Lung (tissue), 12 donors: ENCODE measurements around the gene ADAMTS1. TPM values are rescaled to one million over a fixed set of nuclear protein-coding genes. Genes with fewer than 3 reads are reported as not detected.
A peak's percentile ranks its signal among the peaks of the same experiment; 100 is the strongest.

Experiments used
- ATAC-seq: fragments of 200-7000 bp; cut with Tn5 transposase; one replicate; pipeline ENCODE4 v1.9.1; 2020; ENCODE audit warnings: moderate number of reproducible peaks; ENCODE audit not compliant: insufficient read depth, low FRiP score
- DNase-seq, 3 donors: peaks; one replicate each; pipeline ENCODE4 v3.0.0-alpha.2; 2013 to 2017
- H3K27ac ChIP-seq, 2 donors: one replicate each; pipeline ENCODE4 v1.5.1; 2013; ENCODE audit warnings: mild to moderate bottlenecking in 2 of 2, moderate library complexity in 2 of 2, control low read depth in 1 of 2, inconsistent platforms in 1 of 2, low read depth in 1 of 2, low read length in 1 of 2
- H3K27me3 ChIP-seq, 3 donors: one replicate each; pipeline ENCODE4 v1.5.1; 2013; ENCODE audit warnings: low read length in 2 of 3; ENCODE audit not compliant: control insufficient read depth in 3 of 3, insufficient read depth in 3 of 3
- H3K36me3 ChIP-seq, 4 donors: one replicate each; pipeline ENCODE4 v1.5.1; 2013; ENCODE audit warnings: low read length in 4 of 4, mild to moderate bottlenecking in 1 of 4, moderate library complexity in 1 of 4; ENCODE audit not compliant: control insufficient read depth in 4 of 4, insufficient read depth in 4 of 4
- H3K4me1 ChIP-seq, 5 donors: one replicate each; pipeline ENCODE4 v1.5.1; 2013; ENCODE audit warnings: low read length in 5 of 5, mild to moderate bottlenecking in 2 of 5, moderate library complexity in 1 of 5; ENCODE audit not compliant: control insufficient read depth in 5 of 5, insufficient read depth in 5 of 5
- H3K4me3 ChIP-seq: one replicate; pipeline ENCODE4 v1.5.1; 2013; ENCODE audit warnings: mild to moderate bottlenecking, control low read depth, moderate library complexity
- H3K9ac ChIP-seq, 2 donors: one replicate each; pipeline ENCODE4 v1.5.1; 2013; ENCODE audit warnings: low read length in 2 of 2, control low read depth in 1 of 2; ENCODE audit not compliant: insufficient read depth in 1 of 2
- H3K9me3 ChIP-seq, 4 donors: one replicate each; pipeline ENCODE4 v1.5.1; 2013; ENCODE audit warnings: low read length in 3 of 4, mild to moderate bottlenecking in 1 of 4, moderate library complexity in 1 of 4; ENCODE audit not compliant: control insufficient read depth in 4 of 4, insufficient read depth in 3 of 4
- WGBS, 2 donors: extraction: QIAGEN DNeasy Blood & Tissue Kit; methylation state at CpG; one replicate each; pipeline ENCODE4 v1.1.7; 2013; 5-methylcytosine and 5-hydroxymethylcytosine counted together
- polyA plus RNA-seq, 2 donors: library from polyadenylated mRNA; stranded (reverse); fragments of 200-250 nt; gene quantifications; one replicate each; pipeline ENCODE4 v1.2.1, GENCODE V29; 2013
- total RNA-seq, 2 donors: library from RNA; depleted of rRNA in 1 of 2; stranded (reverse); fragments of >200 nt in 1 of 2; gene quantifications; one replicate each; pipeline ENCODE4 v1.2.1, GENCODE V29; 2014 to 2021
- TF ChIP-seq, protein P1 (sequence below): IDR thresholded peaks from 2 replicates; pipeline ENCODE4 v1.5.1; 2012; ENCODE audit warnings: mild to moderate bottlenecking; ENCODE audit errors: control extremely low read depth, extremely low read depth
- donor health status: control.
- donor health status: control.
- donor health status: Bipolar disorder and iron deficiency.
- donor health status: healthy.
- donor health status: DM: yes; HTN: yes; CAD: no.

The ADAMTS1 gene
- total and polyA plus RNA-seq, 4 donors = 15.3 to 165 (median 84.4) TPM

DNA sequence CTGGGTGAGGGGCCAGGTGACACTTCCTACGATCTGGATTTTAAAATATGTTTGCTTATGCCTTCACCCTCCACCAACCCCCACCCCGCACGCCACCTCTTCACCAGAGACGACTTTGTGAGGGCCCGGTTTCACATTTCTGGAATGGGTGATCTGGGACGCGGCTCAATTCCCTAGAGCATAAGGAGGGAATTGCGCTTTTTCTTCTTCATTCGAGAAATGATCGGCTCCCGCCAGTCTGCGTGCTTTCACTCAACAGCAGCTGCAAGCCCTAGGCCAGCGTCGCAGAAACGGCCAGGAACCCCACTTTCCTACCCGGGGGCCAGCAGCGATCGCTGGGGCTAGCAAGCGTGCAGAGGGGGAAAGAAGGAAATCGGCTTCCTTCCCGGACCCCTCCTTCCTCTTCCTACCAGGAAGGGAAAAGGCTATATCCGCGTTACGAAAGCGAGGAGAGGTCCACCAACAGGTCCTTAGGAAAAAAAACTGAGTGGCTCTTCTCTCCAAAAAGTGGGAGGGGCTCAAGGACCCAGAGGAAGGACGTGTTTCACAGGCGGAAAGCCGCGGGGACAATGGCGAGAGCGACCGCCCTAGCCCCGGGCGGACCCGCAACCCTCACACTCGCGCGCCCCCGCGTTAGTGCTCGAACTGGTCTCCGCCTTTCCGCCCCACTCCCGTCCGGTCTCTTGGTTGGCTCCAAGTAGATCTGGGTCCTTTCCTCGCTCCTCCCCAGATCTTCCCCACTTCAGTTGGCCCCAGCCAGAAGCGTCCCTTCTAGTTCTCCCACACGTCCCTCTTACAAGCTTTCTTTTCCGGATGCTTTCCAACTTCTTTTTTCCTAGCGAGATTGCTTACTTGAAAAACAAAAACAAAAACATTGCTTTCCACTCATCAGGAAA, 1.1 kb upstream of the ADAMTS1 start:
- peaks cover 3 to 11% (median 7%) of the 10 kb centered on the region in 4 donors for H3K36me3 ChIP-seq
- 0 to 1% methylated on average over 49 to 50 of the region's 50 CpGs for WGBS, 2 donors
- peak overlapping the region; percentile 85 for H3K4me3 ChIP-seq
- peaks cover 0 to 35% (median 6%) of the 10 kb centered on the region in 5 donors for H3K4me1 ChIP-seq
- no peaks in the 10 kb centered on the region for H3K9me3 ChIP-seq
- peak; percentile 95 to 97 (median 95) for DNase-seq
- peak; percentile 39 for ATAC-seq
- H3K9ac ChIP-seq = peak overlapping the region; percentile 92 to 93
- no peaks in the 10 kb centered on the region for H3K27me3 ChIP-seq
- H3K27ac ChIP-seq = peak overlapping the region; percentile 87 to 90
- TF ChIP-seq, protein P1, sequence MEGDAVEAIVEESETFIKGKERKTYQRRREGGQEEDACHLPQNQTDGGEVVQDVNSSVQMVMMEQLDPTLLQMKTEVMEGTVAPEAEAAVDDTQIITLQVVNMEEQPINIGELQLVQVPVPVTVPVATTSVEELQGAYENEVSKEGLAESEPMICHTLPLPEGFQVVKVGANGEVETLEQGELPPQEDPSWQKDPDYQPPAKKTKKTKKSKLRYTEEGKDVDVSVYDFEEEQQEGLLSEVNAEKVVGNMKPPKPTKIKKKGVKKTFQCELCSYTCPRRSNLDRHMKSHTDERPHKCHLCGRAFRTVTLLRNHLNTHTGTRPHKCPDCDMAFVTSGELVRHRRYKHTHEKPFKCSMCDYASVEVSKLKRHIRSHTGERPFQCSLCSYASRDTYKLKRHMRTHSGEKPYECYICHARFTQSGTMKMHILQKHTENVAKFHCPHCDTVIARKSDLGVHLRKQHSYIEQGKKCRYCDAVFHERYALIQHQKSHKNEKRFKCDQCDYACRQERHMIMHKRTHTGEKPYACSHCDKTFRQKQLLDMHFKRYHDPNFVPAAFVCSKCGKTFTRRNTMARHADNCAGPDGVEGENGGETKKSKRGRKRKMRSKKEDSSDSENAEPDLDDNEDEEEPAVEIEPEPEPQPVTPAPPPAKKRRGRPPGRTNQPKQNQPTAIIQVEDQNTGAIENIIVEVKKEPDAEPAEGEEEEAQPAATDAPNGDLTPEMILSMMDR = no peak

DNA sequence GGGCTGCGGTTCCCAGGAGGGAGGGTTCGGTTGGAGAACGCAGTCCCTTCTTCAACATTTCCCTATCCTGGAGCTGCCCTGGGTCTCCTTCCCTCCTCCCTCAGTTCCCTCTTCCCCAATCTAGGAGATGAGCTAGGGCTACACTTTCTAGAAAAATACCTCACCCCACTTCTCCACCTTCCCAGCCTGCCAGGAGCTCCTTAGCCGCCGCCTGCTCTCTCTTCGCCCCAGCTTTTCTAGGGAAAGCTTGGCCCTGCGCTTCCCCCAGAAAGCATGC, 488 bp upstream of the ADAMTS1 start:
- H3K4me1 ChIP-seq = peaks cover 0 to 35% (median 9%) of the 10 kb centered on the region in 5 donors
- H3K27me3 ChIP-seq = no peaks in the 10 kb centered on the region
- DNase-seq = no peak
- H3K9ac ChIP-seq = peak overlapping the region; percentile 92 to 93
- no peaks in the 10 kb centered on the region for H3K9me3 ChIP-seq
- 1 to 2% methylated on average over 7 of the region's 7 CpGs for WGBS, 2 donors
- TF ChIP-seq, protein P1 = no peak
- H3K4me3 ChIP-seq = peak overlapping the region; percentile 85
- ATAC-seq = no peak
- peaks cover 3 to 14% (median 8%) of the 10 kb centered on the region in 4 donors for H3K36me3 ChIP-seq
- H3K27ac ChIP-seq = peak overlapping the region; percentile 87 to 90

DNA sequence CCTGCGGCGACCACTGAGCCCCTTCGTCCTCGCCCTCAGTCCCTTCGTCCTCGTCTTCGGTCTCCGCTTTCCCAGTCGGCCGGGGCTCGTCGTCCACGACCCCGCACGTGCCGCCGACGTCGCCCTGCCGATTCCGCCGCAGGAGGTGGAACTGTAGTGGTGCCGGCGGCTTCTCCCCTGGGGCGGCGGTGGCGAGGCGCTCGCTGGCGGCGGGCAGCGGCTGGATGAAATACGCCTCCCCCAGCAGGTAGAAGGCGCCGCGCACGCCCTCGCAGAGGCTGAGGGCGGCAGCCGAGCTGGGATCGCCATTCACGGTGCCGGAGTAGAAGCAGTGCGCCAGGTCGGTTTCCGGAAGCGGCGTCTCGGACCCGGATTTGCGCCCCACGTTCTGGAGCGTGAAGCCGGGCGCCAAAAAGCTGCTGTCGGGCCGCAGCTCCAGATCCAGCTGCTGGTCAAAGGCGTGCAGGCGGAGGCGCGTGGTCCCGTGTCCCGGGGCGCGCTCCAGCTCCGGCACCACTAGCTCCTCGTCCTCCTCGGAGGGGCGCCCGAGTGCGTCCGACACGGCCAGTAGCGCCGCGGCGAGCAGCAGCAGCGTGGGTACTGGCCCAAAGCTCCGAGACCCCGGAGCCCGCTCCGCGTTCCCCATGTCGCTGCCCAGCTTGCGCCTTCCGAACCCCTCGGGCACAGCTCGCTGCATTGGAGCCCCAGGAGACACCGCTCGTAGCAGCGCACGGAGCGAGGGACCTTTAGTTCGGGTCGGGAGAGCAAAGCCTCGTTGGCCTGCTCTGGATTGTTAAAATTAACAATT, 747 bp downstream of the ADAMTS1 start:
- H3K9ac ChIP-seq = peak overlapping the region; percentile 69 to 87
- 0 to 1% methylated on average over 78 to 96 of the region's 96 CpGs for WGBS, 2 donors
- TF ChIP-seq, protein P1 = no peak
- peak; percentile 7 for ATAC-seq
- H3K36me3 ChIP-seq = peaks cover 3 to 26% (median 16%) of the 10 kb centered on the region in 4 donors
- peaks cover 0 to 29% (median 9%) of the 10 kb centered on the region in 5 donors for H3K4me1 ChIP-seq
- H3K27me3 ChIP-seq = no peaks in the 10 kb centered on the region
- peak; percentile 75 to 77 (median 75) for DNase-seq
- peak overlapping the region; percentile 85 for H3K4me3 ChIP-seq
- peak overlapping the region; percentile 84 to 91 for H3K27ac ChIP-seq
- H3K9me3 ChIP-seq = no peaks in the 10 kb centered on the region
